Fibroblast of skin of abdomen (primary cell): ENCODE measurements around the gene STK35.
A peak's percentile ranks its signal among the peaks of the same experiment; 100 is the strongest.

Experiments used
- DNase-seq: peaks from one replicate; pipeline ENCODE4 v3.0.0-alpha.2; 2013

Gene STK35

DNA sequence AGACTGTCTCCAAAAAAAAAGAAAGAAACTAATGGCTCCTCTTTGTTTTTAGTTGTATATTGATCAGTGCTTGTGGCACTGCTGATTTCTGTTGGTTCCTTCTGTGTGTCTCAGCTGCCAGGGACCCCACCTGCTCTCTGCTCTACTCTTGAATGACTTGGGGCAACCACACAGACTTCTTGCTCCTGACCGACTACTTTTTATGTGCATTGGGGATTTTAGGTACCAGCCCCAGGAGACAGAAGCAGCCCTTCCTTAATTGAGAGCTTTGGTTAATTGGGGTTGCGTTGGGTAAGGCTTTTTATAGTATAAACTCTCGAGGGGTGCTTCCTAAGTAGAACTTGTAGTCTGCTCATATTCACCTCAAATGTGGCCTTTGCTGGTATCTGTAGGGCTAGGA is 6.9 kb downstream of the STK35 start:
- no peak for DNase-seq

- DNase-seq = peak; percentile 76
Measured at GRCh38 chr20:2108987-2109386, 7.4 kb downstream of the STK35 start.

- DNase-seq = no peak
Measured at GRCh38 chr20:2109425-2110210, 8.0 kb downstream of the STK35 start.

GRCh38 chr20:2112910-2113309 is 11.3 kb downstream of the STK35 start:
- no peak for DNase-seq

DNA sequence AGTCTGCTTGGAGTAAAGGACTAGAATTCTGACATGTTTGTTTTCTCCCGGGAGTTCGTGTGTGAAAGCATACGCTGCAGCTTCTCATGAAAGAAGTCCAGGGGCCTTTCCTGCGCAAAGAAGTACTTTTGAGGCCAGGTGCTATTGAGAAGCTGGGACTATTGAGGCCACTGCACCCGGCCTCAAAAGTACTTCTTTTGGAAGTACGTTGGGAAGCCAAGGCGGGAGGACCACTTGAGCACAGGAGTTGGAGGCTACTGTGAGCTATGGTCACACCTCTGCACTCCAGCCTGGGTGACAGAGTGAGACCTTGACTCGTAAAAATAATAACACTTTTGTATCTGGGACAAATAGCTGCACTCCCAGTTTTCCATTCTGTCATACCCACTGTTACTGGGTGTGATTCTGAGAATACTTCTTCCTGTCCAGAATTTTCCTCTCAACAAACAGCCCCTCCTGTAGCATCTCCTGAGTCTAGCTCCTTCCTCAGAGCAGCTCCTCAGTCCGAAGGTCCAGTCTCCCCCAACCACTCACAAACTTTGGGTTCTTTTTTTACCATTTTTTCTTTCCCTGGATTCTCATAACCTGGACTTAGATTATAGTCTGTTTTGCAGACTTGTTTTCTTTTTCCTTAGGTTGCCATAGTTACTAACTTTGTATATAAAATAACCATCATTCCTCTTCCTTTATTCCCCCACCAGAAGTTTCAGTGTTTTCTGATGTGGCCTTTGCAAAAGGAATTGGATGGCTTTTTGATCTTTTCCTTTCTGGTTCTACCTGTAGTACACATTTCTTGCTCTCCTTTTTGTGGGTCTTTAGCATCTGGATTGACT is 12.7 kb downstream of the STK35 start:
- no peak for DNase-seq

- no peak for DNase-seq
Measured at GRCh38 chr20:2114990-2115681, 13.5 kb downstream of the STK35 start.

GRCh38 chr20:2116170-2116940 is 14.7 kb downstream of the STK35 start:
- DNase-seq = no peak

- no peak for DNase-seq
Measured at GRCh38 chr20:2118783-2119182, 17.2 kb downstream of the STK35 start.

- no peak for DNase-seq
Measured at GRCh38 chr20:2122936-2123335, 21.3 kb downstream of the STK35 start.

DNA sequence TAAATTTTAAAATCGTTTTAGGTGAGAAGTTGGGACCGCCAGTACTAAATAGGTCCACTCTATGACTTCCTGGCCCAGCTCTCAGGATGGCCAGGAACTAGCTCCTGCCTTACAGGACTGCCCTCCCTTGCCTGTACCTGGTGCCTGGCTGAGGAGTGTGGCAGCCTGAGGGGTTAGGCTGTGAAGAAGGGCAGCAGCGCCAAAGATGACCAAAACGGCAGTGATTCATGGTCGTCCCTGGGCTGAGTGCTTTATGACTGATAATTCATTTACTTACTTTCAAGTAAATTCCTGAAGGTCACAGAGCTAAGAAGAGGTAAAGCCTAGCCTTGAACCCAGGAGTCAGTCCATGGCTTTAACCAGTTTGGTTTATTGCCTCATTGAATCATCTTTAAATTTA is 22.1 kb downstream of the STK35 start:
- DNase-seq = no peak

DNA sequence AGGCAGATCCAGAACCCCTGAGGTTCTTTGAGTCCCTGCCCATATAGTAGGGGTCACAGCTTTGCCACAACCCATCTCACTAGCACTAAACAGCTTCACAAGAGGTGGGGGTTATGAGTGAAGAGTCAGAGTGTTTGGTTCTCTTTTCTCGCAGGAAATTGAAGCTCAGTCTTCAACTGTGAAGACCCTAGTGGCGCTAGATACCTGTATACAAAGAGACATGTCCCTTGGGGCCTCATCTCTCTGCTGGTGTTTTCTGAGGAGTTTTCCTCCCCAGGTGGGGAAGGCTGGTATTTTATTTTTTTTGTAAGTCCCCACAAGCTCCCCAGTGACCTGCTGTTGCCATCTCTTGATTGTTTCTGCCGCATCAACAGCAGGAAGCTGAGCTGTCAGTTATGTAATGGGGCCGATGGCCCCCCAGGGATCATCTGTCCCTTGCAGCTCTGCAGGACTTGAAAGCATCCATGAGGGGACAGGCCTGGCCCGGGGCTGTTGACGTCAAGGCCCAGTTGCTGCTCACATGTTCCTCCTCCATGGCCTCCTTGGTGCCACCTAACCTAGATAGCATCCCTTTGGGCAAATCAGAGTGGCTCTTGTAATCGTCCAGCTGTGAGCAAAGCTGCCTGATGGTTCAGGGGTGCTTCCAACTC is 23.1 kb downstream of the STK35 start:
- no peak for DNase-seq

- DNase-seq = no peak
Measured at GRCh38 chr20:2125474-2126112, 24.0 kb downstream of the STK35 start.

DNA sequence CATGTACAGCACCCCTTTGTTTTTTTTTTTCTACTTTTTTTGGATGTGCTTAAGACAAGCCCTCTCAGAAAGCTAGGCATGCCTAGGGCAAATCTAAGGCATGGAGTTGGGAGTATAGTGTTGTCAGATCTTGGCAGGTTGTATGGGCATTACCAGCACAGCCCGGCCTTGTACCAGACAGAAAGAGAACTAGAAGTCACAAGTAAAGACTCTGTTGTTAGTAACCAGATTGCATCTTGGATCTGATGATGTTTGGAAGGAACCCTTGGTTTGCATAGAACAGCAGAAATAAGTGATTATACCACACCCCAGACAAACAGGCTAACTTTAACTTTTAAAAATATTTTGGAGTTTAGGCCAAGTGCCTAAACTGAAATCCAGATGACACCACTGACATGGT is 25.6 kb downstream of the STK35 start:
- no peak for DNase-seq

GRCh38 chr20:2128542-2128941 is 26.9 kb downstream of the STK35 start:
- DNase-seq = no peak

GRCh38 chr20:2130062-2130591 is 28.5 kb downstream of the STK35 start:
- no peak for DNase-seq

DNA sequence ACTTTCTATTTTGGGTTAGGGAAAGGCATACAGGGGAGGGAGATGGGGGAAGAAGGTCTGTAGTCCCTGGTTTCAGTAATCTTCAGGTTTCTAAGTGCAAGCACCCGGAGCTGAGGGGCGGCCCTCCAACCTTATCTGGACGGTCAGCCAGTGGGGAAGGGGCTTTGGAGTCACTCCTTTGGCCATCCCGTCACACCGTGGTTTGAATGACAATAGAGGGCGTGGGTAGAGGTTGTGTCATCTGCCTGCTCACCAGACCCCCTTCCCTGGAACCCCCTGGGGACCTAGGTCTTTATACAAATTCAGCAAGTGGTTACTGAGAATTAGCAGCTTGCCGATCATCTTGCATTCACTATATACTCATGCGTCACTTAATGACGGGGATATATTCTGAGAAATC is 29.1 kb downstream of the STK35 start:
- no peak for DNase-seq

GRCh38 chr20:2131366-2131765 is 29.7 kb downstream of the STK35 start:
- peak; percentile 72 for DNase-seq

DNA sequence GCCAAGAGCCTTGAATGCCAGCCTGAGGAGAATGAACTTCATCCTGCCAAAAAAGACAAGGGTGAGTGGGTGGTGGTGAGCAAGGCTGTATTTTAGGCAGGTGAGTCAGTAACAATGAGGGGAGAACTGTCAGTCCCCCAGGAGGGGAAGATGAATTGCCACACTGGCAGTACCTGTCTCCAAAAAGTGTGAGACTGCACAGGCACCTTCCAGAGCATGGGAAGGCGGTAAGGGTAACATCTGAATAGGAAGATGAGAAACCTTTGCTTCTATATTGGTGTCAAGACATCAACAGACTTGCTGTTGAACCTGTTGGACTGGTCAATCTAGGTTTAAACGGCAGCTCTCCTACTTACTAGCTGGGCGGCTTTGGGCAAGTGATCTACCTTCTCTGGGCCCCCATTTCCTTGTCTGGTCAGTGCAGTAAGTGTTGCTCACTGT is 30.9 kb downstream of the STK35 start:
- no peak for DNase-seq

DNA sequence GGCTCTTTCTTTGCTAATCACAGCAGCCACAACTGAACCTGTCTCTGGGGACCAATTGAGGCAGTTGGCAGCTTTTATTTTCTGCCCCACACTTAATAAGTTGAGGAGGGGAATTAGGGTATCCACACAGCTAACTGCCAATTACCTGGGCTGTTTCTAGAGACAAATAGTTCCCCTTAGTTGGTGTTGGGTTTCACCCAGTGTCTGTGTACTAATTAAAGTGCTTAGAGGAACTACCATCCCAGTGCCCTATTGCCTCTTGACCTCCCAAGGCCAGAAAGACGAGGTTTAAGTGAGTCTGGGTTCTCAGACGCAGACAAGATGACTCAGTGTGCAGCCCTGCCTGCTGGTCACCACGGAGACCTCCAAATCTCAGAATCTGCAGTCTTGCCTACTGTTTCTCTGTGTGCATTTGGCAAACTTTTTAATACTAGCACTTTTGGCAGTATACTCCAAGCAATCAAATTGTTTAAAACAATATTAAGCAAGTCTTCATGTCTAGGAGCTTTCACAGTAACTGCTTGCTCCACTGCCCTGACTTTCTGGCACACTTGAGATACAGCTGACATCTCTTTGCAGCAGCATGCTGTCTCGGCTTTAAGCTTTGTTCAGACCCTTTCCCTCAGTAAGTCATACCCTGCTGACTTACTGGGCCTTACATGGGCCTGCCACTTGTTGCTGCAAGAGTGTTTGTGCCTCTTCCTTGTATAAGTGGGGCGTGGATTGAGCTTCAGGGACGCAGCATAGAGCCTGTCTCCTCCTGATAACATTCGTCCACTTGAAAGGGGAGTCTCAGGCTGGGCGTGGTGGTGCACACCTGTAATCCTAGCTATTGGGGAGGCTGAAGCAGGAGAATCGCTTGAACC is 31.9 kb downstream of the STK35 start:
- DNase-seq = peak; percentile 71

GRCh38 chr20:2135013-2135412 is 33.4 kb downstream of the STK35 start:
- DNase-seq = peak; percentile 27
